HG03575 (cell line): Measurements from ENCODE around the gene ATAT1.

ENCODE experiments used
- ATAC-seq: cut with Tn5 transposase; IDR thresholded peaks from one replicate; pipeline ENCODE4 v1.9.1; 2021; ENCODE audit not compliant: unreplicated experiment, insufficient number of reproducible peaks, low FRiP score; ENCODE audit errors: extremely low read depth

ATAT1 gene

DNA sequence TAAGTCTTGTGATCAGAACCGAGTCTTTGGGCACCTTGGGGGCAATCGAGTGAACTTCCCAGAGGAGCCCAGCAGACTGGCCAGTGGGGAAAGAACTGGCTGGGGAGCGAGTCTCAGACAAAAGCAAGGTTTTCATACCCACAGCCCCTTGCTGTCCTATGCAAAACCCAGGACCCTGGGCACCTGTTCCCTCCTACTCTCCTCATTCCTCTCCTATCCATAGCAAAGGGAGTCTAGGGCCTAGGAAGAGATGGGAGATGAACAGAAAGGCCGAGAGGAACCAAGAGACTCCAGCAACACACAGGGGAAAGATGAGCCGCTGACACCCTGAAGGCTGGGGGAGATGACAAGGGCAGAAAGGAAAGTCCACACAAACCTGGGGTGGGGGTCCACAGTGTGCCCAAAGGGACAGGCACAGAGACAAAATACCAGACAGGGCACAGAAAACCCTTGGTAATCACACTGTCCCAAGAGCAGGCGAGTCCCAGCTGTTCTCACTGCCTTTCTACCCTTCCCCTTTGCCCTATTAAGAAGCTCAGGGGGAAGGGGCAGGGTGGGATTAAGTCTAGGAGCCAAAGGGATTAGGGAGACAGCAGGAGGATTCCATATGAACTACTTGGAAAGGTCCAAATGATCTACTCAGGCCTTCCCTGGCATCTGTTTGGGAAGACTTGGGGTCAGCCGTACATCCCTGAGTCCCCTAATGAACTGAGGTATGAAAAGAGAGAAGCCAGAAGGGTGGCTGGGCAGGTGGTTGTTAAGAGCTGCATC lies 53.3 kb downstream of the ATAT1 start:
- ATAC-seq = no peak

DNA sequence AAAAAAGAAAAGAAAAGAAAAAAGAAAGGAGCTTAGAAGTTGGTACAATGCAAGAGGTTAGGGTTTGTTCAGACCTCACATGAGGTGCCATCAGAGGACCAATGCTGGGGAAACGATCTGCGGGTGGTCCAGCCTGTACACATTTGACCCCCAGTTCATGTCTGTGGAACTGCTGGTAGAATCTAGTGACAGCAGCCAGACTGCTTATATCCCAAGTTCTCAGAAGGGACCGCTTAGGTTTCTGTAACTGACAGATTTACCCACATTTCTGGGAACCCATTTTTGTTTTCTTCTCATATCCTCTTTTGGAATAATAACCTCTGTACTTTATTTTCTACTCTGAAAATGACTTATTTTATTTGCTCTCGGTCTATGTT lies 55.1 kb downstream of the ATAT1 start:
- ATAC-seq = no peak

DNA sequence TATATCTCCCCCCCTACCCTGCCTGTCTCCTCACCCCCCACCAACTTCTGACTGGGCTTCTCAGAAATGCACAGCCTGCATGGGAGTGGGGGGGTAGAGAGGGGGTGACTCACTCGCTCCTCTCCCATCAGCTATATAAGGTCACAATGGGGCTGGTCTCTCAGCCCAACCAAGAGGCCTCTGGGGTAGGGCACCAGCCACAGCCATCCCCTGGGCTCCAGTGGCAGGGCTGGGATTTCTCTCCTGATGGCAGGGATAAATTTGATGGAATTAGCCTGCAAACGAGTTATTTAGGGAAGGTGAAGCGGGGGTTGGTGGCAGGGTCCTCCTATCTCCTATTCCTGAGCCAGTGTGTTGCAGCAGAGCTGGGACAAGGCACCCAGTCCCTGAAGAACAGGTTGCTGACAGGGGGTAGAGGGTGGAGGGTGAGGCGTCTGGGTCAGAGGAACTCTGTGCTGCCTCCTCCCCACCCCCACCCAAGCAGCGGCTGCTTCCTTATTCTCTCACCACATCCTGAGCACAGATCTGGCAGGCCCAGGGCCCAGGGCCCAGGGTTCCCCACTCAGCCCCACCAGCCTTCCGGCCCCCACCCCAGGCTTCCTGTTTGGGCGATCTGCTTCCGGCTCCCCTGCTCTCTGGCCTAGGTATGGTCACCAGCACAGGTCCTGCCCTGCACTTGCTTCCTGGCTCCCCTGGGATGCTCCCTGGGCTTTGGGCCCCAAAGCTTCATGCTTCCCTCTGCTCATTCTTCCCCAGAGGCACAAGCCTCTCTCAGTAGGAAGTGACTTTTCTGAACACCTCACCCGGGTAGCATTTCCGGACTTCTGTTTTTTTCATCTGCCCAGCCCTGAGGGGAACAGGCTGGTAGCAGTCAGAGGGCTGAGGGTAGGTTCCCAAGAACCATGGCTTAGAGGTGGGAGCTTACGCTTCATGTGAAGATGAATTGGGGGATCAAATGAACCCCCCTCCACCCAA lies 55.8 kb downstream of the ATAT1 start:
- no peak for ATAC-seq

DNA sequence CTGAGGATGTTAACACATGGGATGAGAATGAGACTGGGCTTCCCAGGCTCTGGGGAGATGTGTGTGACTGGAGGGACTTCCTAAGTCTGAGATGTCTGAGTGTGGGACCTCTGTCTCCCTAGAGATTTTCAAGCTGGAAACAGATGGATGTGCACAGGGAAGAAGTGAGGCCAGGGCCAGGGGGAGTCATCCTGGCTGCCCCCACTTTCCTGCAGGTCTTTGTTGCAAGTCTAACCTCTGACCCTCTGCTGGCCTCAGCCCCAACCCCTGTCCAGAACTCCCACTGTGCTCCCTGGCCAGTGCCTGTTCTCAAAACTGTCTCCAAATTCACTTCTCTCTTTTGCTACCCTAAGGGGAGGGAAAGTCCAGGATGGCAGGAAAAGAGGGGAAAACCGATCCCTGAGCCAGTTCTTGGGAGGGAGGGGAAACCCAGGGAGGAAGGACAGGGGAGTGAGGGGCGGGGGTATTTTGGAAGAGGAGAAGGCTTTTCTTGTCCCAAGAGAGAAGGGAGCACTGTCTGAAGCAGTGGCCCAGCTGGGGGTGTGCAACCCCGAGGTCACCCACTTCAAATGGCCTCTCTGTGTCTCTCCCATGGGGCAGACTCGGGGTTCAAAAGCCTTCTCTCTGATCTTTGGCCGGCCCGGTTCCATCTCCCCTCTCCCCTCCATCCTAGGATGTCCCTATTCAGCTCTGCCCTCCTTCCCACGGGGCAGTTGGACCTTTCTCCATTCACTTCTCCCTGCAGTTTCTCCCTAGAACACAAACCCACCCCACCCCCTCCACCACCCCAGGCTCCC lies 56.7 kb downstream of the ATAT1 start:
- ATAC-seq = no peak

DNA sequence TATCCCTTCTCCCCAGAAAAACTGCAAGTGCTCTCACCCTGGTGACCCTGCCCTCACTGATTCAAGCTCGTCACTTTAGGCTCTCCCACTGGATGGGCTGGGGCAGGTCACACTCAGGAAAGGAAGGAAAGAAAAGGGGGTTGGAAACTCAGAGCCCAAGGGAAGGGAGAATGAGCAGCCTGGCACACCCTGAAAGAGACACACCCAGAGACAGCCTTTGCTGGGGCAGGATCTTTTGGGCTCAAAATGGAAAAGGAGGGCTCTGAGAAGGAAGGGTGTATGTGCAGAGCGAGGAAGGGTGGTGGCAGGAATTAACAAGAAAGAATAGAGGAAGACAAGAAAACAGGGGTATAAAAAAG lies 57.3 kb downstream of the ATAT1 start:
- no peak for ATAC-seq

DNA sequence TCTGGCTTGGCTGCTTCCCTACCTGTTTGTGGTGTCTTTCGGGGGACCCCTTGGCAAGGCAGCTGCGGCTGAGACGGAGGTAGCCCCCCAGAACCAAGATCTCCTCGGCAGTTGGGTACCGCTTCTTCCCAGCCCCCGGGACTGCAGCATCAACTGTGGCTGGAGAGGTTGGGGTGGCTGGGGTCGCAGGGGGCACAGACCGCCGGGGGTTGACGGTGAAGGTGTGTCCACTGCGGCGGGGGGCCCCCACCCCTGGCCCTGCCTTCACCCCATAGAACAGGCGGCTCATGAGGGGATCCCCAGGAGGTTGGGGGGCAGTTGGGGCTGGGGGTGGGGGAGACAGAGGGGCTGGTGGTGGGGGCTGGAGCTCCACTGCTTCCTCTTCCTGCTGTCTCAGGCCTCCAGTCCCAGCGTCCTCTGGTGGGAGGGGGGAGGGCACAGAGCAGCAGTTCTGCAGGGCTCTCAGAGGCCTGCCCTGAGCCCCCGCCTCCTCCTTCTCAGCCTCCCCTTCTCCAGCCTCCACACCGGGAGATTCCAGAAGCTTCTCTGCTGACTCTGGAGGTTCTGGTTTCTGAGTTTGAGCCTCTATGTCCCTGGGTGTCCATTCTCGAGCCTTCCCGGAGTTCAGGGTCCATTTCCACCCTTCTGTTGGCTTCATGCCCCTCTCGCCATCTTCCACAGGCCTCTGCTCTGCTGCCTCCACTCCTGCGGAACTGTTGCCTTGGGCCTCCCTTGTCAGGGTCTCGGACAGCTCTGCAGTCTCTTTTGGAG lies 57.9 kb downstream of the ATAT1 start:
- no peak for ATAC-seq

DNA sequence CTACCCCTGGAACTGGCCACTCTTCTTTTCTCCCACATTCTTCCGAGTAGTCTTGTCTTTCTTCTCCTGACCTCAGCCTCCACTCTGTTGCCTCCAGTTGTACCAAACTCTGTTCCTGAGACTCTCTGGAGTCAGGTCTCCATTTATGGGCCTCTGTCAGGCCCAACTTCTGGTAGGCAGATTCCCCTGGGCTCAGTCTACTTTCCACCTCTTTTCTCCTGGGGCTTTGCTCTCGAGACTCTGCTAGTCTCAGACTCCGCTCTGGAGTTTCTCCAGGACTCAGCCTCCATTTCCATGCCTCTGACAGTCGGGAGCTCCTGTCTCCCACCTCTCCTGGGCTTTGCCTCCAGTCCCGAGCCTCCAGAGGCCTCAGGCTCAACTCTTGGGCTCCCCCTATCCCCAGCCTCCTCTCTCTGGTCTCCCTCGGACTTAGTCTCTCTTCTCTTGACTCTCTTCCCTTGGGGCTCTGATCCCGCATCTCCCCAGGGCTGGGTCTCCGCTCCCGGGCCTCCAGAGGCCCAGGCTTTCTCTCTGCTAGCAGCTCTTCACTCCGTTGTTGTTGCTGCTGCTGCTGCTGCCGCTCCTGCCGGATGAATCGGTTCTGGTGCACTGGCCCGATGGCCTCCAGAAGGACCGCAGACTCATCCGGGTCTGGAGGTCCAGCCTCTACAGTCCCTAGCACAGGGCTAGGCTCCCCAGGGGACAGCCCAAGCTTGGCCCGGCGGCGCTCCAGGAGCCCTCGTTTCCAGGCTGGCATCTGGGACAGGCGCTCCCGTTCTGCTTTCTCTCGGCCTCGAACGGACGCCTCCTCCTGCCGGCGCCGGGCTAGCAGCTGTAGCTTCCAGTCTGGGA lies 58.7 kb downstream of the ATAT1 start:
- no peak for ATAC-seq

DNA sequence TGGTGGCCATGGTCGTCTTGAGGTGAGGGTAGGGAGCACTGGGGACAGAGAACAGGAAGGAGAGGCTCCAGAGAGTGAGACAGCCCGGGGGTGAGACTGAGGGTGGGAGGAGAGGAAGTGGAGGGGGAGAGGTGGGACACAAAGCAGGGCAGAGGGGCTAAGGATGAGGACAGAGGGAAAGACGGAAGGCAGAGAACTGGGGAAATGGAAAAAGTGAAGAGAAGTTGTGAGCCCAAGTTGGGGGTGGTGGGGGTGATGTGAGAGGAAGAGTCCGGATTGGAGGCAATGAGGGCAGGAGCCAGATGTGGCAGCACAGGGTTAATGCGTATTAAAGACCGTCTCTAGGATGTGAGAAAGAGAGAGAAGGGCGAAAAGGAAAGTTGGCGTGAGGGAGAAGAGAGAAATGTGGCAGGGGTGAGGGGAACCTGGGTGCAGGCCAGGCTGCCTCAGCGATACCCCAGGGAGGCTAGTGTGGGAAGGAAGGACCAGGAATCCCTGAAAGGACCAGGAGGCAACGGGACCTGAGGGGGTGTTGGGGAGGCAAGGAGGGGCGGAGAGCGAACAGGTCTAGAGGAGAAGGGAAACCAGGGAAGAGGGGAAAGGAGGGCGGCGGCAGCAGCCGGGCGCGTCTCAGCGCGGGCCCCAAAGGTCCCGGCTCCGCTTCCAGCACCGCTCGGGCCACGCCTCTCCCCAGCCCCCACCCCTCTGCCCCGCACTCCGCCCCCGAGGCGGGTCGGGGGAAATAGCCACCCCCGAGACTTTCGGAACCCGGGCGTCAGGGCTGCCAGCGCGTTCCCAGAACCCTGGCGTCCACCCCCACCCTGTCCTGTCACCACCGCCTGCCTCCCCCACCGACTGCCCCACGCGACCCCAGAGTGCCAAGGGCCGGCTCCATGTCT lies 59.6 kb downstream of the ATAT1 start, which contains the start of gene PPP1R18:
Gene PPP1R18, minus strand, starts transcription at position 637 of the 899 bp plus-strand sequence. Its CDS starts 627 bp downstream, at position 10.
- no peak for ATAC-seq

DNA sequence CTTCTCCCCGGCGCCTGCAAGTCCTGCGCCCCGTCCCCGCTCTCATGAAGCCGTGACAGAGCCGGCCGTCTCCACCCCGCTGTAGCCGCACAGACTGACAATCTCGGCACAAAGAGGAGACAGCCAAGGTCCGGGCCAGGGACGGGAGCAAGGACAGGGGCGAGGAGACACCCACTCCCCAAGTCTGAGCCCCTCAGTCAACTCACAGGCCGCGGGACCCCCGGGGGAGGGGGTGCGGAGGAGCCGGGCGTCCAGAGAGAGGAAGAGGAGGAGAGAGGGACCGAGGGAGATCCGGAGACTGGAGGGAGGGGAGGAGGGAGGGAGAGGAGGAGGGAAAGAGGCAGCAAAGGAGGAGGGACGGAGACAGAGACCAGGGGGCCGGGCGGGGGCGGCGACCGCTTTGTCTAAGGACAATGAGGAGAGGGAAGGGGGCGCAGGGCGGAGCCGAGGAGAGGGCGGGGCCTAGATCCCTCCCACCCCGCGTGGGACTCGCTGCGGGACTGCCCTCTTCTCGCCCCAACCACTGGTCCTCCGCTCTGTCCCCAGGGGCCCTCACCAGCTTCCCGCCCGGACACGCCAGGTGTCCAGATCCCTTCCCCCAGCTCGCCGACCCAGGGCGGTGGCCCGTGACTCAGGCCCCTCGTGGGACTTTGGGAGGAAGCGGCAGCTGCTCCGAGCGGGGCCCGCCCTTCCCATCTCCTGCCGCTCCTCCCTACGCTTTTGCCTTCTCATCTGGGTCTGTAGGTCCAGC lies 60.4 kb downstream of the ATAT1 start:
- ATAC-seq = no peak

DNA sequence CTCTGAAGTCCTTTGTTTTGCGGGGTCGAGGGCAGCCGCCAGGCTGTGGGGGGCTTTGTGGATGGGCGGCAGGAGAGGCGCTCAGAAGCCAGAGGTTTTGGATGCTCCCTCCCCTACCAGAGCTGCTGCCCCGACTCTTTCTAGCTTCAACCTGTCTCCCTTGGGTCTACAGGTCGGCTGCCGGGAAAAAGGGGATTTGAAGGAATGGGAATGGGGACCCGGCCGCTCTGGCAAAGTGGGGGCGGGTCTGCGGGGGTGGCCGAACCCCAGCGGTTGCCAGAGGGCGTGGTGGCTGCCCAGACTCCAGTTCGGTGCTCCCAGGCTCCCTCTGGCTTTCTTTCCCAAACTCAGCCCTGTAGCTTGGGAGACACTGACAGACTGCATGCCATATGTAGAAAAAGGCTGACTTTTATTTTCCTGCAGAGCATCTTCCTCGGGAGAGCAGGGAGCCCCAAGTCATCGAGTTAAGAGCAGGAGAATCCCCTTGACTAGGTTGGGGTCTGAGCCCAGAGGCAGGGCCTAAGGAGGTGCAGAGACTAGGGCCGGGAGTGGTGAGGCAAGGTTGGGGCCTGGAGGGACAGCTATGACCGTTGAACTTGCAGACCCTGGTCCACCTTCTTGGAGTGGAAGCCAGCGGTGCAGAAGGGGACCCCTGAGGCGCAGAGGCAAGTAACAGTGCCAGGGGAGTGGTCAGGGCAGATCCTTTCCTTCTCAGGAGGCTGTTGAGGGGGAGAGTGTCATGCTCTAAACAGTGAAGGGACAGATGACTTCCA lies 61.2 kb downstream of the ATAT1 start:
- no peak for ATAC-seq

DNA sequence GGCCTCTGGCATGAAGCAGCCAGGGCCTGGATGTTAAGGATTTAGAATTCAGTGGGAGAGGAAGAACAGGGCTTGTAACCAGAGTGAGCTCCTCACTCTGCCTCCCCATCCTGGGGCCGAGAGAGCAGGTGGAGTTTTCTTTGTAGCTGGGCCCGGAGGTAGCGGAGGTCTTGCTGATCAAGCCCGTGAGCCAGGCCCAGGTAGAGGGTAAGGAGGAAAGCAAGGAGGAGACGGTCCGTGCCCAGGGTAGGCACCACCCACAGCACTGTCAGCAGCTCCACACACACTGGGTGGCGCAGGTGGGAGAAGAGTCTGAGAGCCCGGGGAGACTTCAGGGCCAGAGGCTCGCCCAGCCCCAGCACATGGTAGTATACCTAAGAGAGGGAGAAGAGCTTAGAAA lies 61.9 kb downstream of the ATAT1 start:
- ATAC-seq = no peak

DNA sequence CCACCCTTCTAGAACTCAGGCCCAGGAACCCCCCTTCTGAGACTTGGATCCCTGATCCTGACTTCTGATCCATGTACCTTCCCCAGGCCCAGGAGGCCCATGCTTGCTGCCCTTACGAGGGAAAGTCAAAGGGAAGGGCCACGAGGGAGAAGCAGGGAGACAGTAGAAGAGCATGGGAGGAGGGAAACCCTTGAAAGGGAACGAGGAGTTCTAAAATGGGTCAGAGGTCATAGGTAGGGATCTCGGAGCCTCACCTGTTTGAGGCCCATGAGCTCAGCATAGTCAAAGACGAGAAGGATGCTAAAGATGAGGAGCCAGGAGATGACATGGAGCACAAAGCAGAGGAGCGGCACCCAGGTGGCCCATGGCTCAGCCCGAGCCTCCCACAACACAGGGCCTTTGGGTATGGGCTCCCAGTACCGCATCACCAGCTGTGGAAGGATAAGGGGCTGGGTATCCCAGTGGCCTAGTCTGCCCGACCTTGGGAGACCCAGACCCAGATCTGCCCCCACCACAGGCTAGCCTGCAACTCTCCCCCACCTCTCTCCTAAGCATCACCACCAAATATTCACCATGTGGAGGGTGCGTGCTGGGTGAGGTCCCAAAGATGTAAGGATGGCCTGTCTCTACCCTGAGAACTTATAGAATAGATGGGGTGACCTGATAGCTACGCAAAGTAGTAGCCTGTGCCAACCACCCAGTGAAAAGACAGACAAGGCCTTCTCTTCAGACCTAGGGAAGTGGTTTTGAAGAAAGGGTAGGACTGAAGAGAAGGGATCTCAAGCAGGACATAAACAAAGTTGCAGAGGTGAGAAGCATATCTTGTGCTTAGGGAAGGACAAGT lies 62.6 kb downstream of the ATAT1 start:
- no peak for ATAC-seq

DNA sequence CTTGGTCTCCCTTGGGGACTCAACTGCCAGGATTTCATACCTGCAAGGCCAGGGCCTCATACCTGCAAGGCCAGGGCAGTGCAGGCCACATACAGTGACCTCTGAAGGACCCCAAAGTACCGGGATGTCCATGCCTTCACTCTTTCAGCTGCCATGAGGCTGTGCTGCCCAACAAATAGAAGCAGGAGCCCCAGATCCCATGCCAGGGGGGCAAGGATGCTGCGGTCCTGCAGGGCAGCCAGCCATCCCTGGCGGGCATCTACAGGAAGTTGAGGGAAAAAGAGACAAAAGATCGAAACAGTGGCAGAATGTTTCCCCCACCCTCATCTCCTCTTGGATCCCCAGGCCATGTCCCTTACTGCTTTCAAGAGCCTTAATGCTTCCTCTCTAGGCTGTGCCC lies 63.3 kb downstream of the ATAT1 start:
- no peak for ATAC-seq

DNA sequence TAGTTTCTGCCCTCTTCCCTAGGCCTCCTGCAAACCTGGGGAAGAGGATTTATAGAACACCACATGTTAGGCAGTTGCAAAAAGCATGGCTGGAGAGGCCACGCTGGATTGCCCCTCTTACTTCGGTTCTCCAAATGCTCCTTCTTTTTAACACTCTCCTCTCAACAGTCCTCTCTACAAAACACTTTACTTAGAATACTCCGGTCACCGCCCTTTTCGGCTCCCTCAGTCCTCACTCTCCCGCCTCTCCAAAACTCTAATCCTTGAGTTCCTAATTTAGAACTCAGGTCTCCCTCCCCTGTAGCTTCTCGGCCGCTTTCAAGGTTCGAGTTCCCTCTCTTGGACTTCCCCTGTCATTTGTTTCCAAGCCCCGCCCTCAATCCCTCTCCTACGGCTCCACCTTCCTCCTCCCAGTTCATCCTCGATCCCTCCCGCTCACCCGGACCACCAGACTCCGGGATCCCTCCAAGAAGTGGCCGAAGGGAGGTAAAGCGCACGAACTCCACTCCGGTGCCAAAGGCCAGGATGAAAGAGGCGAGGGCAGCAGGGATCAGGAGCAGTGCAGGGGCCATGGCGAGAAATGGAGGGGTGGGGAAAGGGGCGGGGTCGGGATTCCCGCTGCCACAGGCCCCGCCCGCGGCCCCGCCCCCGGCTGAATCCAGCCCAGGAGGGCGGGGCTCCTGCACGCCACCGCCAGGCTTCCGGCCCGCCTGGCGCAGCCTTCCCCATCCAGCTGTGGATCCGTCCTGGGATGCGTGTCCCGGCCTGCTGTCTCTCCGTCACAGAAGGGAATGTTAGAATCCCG lies 63.9 kb downstream of the ATAT1 start, which contains the start of gene NRM:
Gene NRM, minus strand, starts transcription at position 582 of the 805 bp plus-strand sequence. Its CDS starts 10 bp downstream, at position 572.
- ATAC-seq = no peak
